ENCODE results near the gene PCDHB8.
"Not testable (repeated sequence)": the region's sequence is repeated elsewhere in the genome, so short reads cannot be mapped to it uniquely, and the experiment has no call there.

Gene PCDHB8

GRCh38 chr5:141184117-141184855, 6.7 kb downstream of the PCDHB8 start:
- not testable (repeated sequence) for DNase-seq

- DNase-seq = peak; percentile 55
Observed at GRCh38 chr5:141186897-141187512, 9.4 kb downstream of the PCDHB8 start, which contains the start of gene PCDHB9. PCDHB9 (plus strand) TSS chr5:141187161; CDS start chr5:141187319, 158 bp downstream.

GRCh38 chr5:141188682-141189081, 11.1 kb downstream of the PCDHB8 start:
- not testable (repeated sequence) for DNase-seq

- DNase-seq = not testable (repeated sequence)
Observed at GRCh38 chr5:141189131-141189530, 11.5 kb downstream of the PCDHB8 start.

- peak; percentile 66 for DNase-seq
Observed at GRCh38 chr5:141192110-141192725, 14.6 kb downstream of the PCDHB8 start, which contains the start of gene PCDHB10. PCDHB10 (plus strand) TSS chr5:141192353; CDS start chr5:141192553, 200 bp downstream.

GRCh38 chr5:141194332-141194731, 16.7 kb downstream of the PCDHB8 start:
- DNase-seq = not testable (repeated sequence)

- no peak for DNase-seq
Observed at GRCh38 chr5:141196363-141196762, 18.8 kb downstream of the PCDHB8 start.

GRCh38 chr5:141199359-141200235, 22.0 kb downstream of the PCDHB8 start, which contains the start of gene PCDHB11:
PCDHB11 (plus strand) TSS chr5:141199627; CDS start chr5:141199775, 148 bp downstream.
- peak; percentile 62 for DNase-seq

- DNase-seq = not testable (repeated sequence)
Observed at GRCh38 chr5:141201126-141201525, 23.5 kb downstream of the PCDHB8 start.

GRCh38 chr5:141201646-141202045, 24.1 kb downstream of the PCDHB8 start:
- DNase-seq = not testable (repeated sequence)

- DNase-seq = peak; percentile 47
Observed at GRCh38 chr5:141208478-141208877, 30.9 kb downstream of the PCDHB8 start, which contains the start of gene PCDHB12. PCDHB12 (plus strand) TSS chr5:141208719; CDS start chr5:141208908, 189 bp downstream.

GRCh38 chr5:141210281-141210680, 32.7 kb downstream of the PCDHB8 start:
- not testable (repeated sequence) for DNase-seq

- not testable (repeated sequence) for DNase-seq
Observed at GRCh38 chr5:141210849-141211248, 33.3 kb downstream of the PCDHB8 start.

- DNase-seq = peak; percentile 84
Observed at GRCh38 chr5:141213656-141214339, 36.2 kb downstream of the PCDHB8 start, which contains the start of gene PCDHB13. PCDHB13 (plus strand) TSS chr5:141213919; CDS start chr5:141214124, 205 bp downstream.

- DNase-seq = not testable (repeated sequence)
Observed at GRCh38 chr5:141214583-141214982, 37.0 kb downstream of the PCDHB8 start.

- DNase-seq = not testable (repeated sequence)
Observed at GRCh38 chr5:141215504-141215903, 37.9 kb downstream of the PCDHB8 start.

GRCh38 chr5:141216035-141216434, 38.4 kb downstream of the PCDHB8 start:
- DNase-seq = not testable (repeated sequence)

- DNase-seq = peak; percentile 77
Observed at GRCh38 chr5:141223112-141223783, 45.7 kb downstream of the PCDHB8 start, which contains the start of gene PCDHB14. PCDHB14 (plus strand) TSS chr5:141223343; CDS start chr5:141223506, 163 bp downstream.

GRCh38 chr5:141224844-141225243, 47.3 kb downstream of the PCDHB8 start:
- not testable (repeated sequence) for DNase-seq

- DNase-seq = not testable (repeated sequence)
Observed at GRCh38 chr5:141225421-141225820, 47.8 kb downstream of the PCDHB8 start.

Measured in DMS53 (cell line).